Liver (tissue), 9 donors: Measurements from ENCODE around the gene CRISPLD2. TPM values are rescaled to one million over a fixed set of nuclear protein-coding genes. Genes with fewer than 3 reads are reported as not detected.

Experiments used
- DNase-seq: peaks from one replicate; pipeline ENCODE4 v3.0.0-alpha.2; 2017; ENCODE audit warnings: low spot score
- H3K27ac ChIP-seq, 2 donors: one replicate each; pipeline ENCODE4 v1.7.0; 2013; ENCODE audit warnings: inconsistent platforms in 2 of 2, low read length in 2 of 2, control low read depth in 1 of 2, low read depth in 1 of 2, mild to moderate bottlenecking in 1 of 2
- H3K27me3 ChIP-seq, 4 donors: one replicate each; pipeline versions ENCODE4 v1.6.1 to v1.7.0; 2013; ENCODE audit warnings: low read length in 3 of 4, inconsistent platforms in 1 of 4, mild to moderate bottlenecking in 1 of 4, moderate library complexity in 1 of 4; ENCODE audit not compliant: control insufficient read depth in 4 of 4, insufficient read depth in 4 of 4
- H3K36me3 ChIP-seq, 4 donors: one replicate each; pipeline versions ENCODE4 v1.6.1 to v1.7.0; 2013; ENCODE audit warnings: low read length in 3 of 4, mild to moderate bottlenecking in 3 of 4, low read depth in 1 of 4, moderate library complexity in 1 of 4; ENCODE audit not compliant: control insufficient read depth in 4 of 4, insufficient read depth in 3 of 4
- H3K4me1 ChIP-seq, 4 donors: one replicate each; pipeline versions ENCODE4 v1.6.1 to v1.7.0; 2013; ENCODE audit warnings: low read length in 3 of 4, mild to moderate bottlenecking in 3 of 4, moderate library complexity in 1 of 4; ENCODE audit not compliant: control insufficient read depth in 4 of 4, insufficient read depth in 4 of 4
- H3K4me3 ChIP-seq, 3 donors: one replicate each; pipeline versions ENCODE4 v1.6.1 to v1.7.0; 2013; ENCODE audit warnings: low read length in 3 of 3, control low read depth in 1 of 3, low read depth in 1 of 3, mild to moderate bottlenecking in 1 of 3
- H3K9ac ChIP-seq, 2 donors: one replicate each; pipeline ENCODE4 v1.7.0; 2013; ENCODE audit warnings: low read length in 2 of 2, mild to moderate bottlenecking in 2 of 2, moderate library complexity in 2 of 2, control low read depth in 1 of 2, low read depth in 1 of 2
- H3K9me3 ChIP-seq, 4 donors: one replicate each; pipeline versions ENCODE4 v1.6.1 to v1.7.0; 2013; ENCODE audit warnings: low read length in 3 of 4; ENCODE audit not compliant: control insufficient read depth in 4 of 4
- ATF3 ChIP-seq: IDR thresholded peaks from 2 replicates; pipeline ENCODE4 v1.6.1; 2016; ENCODE audit warnings: antibody characterized with exemption
- FOXA1 ChIP-seq: IDR thresholded peaks from 2 replicates; pipeline ENCODE4 v1.6.1; 2016; ENCODE audit warnings: antibody characterized with exemption
- FOXA2 ChIP-seq: IDR thresholded peaks from 2 replicates; pipeline ENCODE4 v1.6.1; 2016; ENCODE audit warnings: antibody characterized with exemption
- GABPA ChIP-seq, 2 donors: IDR thresholded peaks in 1 of 2; conservative IDR thresholded peaks in 1 of 2; 2 replicates each; pipeline ENCODE4 v1.6.1; 2016; ENCODE audit warnings: antibody characterized with exemption in 2 of 2, mild to moderate bottlenecking in 1 of 2, moderate library complexity in 1 of 2
- HNF4A ChIP-seq, 2 donors: conservative IDR thresholded peaks; 2 replicates each; pipeline ENCODE4 v1.6.1; 2016; ENCODE audit warnings: antibody characterized with exemption in 2 of 2, mild to moderate bottlenecking in 2 of 2
- HNF4G ChIP-seq: IDR thresholded peaks from 2 replicates; pipeline ENCODE4 v1.6.1; 2016; ENCODE audit warnings: antibody characterized with exemption
- JUND ChIP-seq, 2 donors: IDR thresholded peaks; 2 replicates each; pipeline ENCODE4 v1.6.1; 2016; ENCODE audit warnings: antibody characterized with exemption in 2 of 2
- MAX ChIP-seq: IDR thresholded peaks from 2 replicates; pipeline ENCODE4 v1.6.1; 2016; ENCODE audit warnings: antibody characterized with exemption
- NR2F2 ChIP-seq: IDR thresholded peaks from 2 replicates; pipeline ENCODE4 v1.6.1; 2016; ENCODE audit warnings: antibody characterized with exemption
- RAD21 ChIP-seq, 2 donors: IDR thresholded peaks; 2 replicates each; pipeline ENCODE4 v1.6.1; 2016; ENCODE audit warnings: antibody characterized with exemption in 2 of 2, mild to moderate bottlenecking in 2 of 2
- REST ChIP-seq: IDR thresholded peaks from 2 replicates; pipeline ENCODE4 v1.6.1; 2016; ENCODE audit warnings: antibody characterized with exemption, mild to moderate bottlenecking
- RXRA ChIP-seq, 2 donors: IDR thresholded peaks; 2 replicates each; pipeline ENCODE4 v1.6.1; 2017 to 2018; ENCODE audit warnings: antibody characterized with exemption in 2 of 2, mild to moderate bottlenecking in 1 of 2
- SP1 ChIP-seq: IDR thresholded peaks from 2 replicates; pipeline ENCODE4 v1.6.1; 2018; ENCODE audit warnings: antibody characterized with exemption, mild to moderate bottlenecking
- TAF1 ChIP-seq: conservative IDR thresholded peaks from 2 replicates; pipeline ENCODE4 v1.6.1; 2016; ENCODE audit warnings: antibody characterized with exemption, mild to moderate bottlenecking
- ZBTB33 ChIP-seq: IDR thresholded peaks from 2 replicates; pipeline ENCODE4 v1.6.1; 2016; ENCODE audit warnings: antibody characterized with exemption
- WGBS: extraction: QIAGEN DNeasy Blood & Tissue Kit; methylation state at CpG from one replicate; pipeline ENCODE4 v1.1.7; 2013; 5-methylcytosine and 5-hydroxymethylcytosine counted together
- polyA plus RNA-seq, 2 donors: library from polyadenylated mRNA; stranded (reverse) in 1 of 2; unstranded in 1 of 2; fragments of 200-250 nt in 1 of 2; fragments of >200 nt in 1 of 2; fragmentation: Nextera tagmentation in 1 of 2; extraction: Ambion mirVana in 1 of 2; gene quantifications; one replicate each; pipeline versions ENCODE4 v1.2.1 to v1.2.3, GENCODE V29; 2013 to 2015
- total RNA-seq, 2 donors: library from RNA; depleted of rRNA; stranded (reverse); fragments of >200 nt; gene quantifications; one replicate each; pipeline ENCODE4 v1.2.3, GENCODE V29; 2014
- TF ChIP-seq, protein P1 (sequence below): fragments of 150-350 bp; IDR thresholded peaks from 2 replicates; pipeline ENCODE4 v1.5.1; 2017; ENCODE audit warnings: improper control_type of control experiment, low read depth, low read length; ENCODE audit not compliant: missing input control
- donor health status: healthy.
- donor health status: healthy.
- donor health status: healthy.
- donor health status: healthy.
- donor health status: healthy.

Gene CRISPLD2
- total and polyA plus RNA-seq, 4 donors, result 2.6 to 14.8 (median 4.1) TPM

GRCh38 chr16:84844049-84844350, 24.2 kb downstream of the CRISPLD2 start:
- TF ChIP-seq FOXA2 (no peak), REST (no peak), MAX (no peak), HNF4A (conservative IDR thresholded peaks at IDR 0.05) (no peak), JUND (IDR thresholded peaks at IDR 0.05) (no peak), NR2F2 (no peak), HNF4G (no peak), TAF1 (no peak), RXRA (IDR thresholded peaks at IDR 0.05) (no peak), ATF3 (no peak), RAD21 (IDR thresholded peaks at IDR 0.05) (no peak)
- TF ChIP-seq, protein P1, sequence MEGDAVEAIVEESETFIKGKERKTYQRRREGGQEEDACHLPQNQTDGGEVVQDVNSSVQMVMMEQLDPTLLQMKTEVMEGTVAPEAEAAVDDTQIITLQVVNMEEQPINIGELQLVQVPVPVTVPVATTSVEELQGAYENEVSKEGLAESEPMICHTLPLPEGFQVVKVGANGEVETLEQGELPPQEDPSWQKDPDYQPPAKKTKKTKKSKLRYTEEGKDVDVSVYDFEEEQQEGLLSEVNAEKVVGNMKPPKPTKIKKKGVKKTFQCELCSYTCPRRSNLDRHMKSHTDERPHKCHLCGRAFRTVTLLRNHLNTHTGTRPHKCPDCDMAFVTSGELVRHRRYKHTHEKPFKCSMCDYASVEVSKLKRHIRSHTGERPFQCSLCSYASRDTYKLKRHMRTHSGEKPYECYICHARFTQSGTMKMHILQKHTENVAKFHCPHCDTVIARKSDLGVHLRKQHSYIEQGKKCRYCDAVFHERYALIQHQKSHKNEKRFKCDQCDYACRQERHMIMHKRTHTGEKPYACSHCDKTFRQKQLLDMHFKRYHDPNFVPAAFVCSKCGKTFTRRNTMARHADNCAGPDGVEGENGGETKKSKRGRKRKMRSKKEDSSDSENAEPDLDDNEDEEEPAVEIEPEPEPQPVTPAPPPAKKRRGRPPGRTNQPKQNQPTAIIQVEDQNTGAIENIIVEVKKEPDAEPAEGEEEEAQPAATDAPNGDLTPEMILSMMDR, result no peak
- H3K27ac ChIP-seq, result no peak overlapping the region
- no peak overlapping the region for H3K4me3 ChIP-seq
- no peak for DNase-seq
- H3K27me3 ChIP-seq, result peaks cover 0 to 4% (median 1%) of the 10 kb centered on the region in 4 donors
- H3K9ac ChIP-seq, result no peak overlapping the region
- H3K9me3 ChIP-seq, result no peaks in the 10 kb centered on the region
- H3K36me3 ChIP-seq, result no peaks in the 10 kb centered on the region
- WGBS, result 72% methylated on average over 5 of the region's 5 CpGs
- no peaks in the 10 kb centered on the region for H3K4me1 ChIP-seq

- Histone ChIP-seq H3K9me3 (no peaks in the 10 kb centered on the region), H3K27ac (no peak overlapping the region), H3K36me3 (no peaks in the 10 kb centered on the region), H3K4me3 (no peak overlapping the region), H3K27me3 (peaks cover 0 to 3% (median 0%) of the 10 kb centered on the region in 4 donors), H3K4me1 (no peaks in the 10 kb centered on the region), H3K9ac (no peak overlapping the region)
- DNase-seq, result no peak
- WGBS, result 90% methylated on average over 26 of the region's 26 CpGs
- no peak for TF ChIP-seq SP1
- no peak for TF ChIP-seq GABPA (IDR thresholded peaks at IDR 0.05 in 1 of 2, conservative IDR thresholded peaks at IDR 0.05 in 1 of 2)
- TF ChIP-seq HNF4G, result no peak
- no peak for TF ChIP-seq RXRA (IDR thresholded peaks at IDR 0.05)
- TF ChIP-seq RAD21 (IDR thresholded peaks at IDR 0.05), result no peak
- TF ChIP-seq, protein P1, result no peak
- no peak for TF ChIP-seq ZBTB33
- no peak for TF ChIP-seq TAF1
- no peak for TF ChIP-seq MAX
- no peak for TF ChIP-seq HNF4A (conservative IDR thresholded peaks at IDR 0.05)
- TF ChIP-seq FOXA1, result no peak
Measured at GRCh38 chr16:84844559-84845495, 25.0 kb downstream of the CRISPLD2 start.
